GM18909 (cell line): ENCODE measurements around the gene PSMG1.

Experiments used
- ATAC-seq: cut with Tn5 transposase; IDR thresholded peaks from one replicate; pipeline ENCODE4 v1.9.1; 2021; ENCODE audit warnings: mild to moderate bottlenecking; ENCODE audit not compliant: unreplicated experiment, poor library complexity

PSMG1 gene

GRCh38 chr21:39127506-39127905, 55.7 kb downstream of the PSMG1 start:
- ATAC-seq, result no peak

GRCh38 chr21:39126486-39126806, 56.8 kb downstream of the PSMG1 start:
- ATAC-seq, result no peak

GRCh38 chr21:39125752-39126485, 57.3 kb downstream of the PSMG1 start:
- ATAC-seq, result no peak
